GM21423 (cell line): ENCODE results near the gene LRCH4.

Experiments used
- ATAC-seq: cut with Tn5 transposase; IDR thresholded peaks from one replicate; pipeline ENCODE4 v1.9.1; 2021; ENCODE audit warnings: mild to moderate bottlenecking, moderate library complexity; ENCODE audit not compliant: unreplicated experiment

LRCH4 gene

DNA sequence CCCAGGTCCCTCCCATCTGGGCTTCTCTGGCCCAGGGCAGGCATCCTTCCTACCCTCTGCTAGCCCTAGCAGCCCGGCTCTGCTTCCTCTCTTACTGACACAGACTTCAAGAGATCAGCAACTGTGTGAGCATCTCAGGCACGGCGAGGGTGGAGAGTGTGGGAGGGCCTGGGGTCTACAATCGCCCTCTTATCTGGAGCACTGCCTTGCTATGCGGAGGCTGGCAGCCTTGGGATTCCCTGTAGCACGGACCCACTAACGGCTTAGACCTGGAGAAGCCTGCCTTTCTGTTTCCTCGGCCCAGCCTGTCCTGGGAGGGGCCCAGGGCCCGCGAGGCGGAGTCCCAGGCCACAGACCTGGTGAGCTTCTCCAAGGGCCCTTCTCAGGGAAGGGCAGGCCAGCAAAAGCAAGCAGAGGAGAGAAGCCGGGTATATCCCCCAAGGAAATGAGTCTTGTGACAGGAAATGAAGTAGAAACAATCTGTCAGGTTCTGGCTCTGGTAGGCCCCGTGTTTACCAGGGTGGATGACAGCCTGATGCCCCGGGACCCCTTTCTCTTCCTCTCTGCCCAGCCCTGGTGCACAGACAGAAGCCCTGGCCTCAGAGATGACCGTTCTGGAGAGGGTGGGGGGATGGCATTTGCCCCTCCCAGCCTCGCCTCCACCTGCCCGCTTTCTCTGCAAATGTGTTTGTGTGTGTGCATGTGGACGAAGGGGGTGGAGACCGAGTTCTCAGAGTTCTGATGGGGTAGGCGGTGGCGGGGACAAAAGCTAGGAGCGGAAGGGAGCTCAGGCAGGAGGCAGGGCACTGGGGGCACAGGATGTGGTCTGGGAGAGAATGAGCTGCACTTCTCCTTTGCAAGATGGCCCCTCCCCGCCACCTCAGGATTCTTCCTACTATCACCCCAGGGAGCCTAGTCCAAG, 2.5 kb downstream of the LRCH4 start:
- ATAC-seq = no peak

DNA sequence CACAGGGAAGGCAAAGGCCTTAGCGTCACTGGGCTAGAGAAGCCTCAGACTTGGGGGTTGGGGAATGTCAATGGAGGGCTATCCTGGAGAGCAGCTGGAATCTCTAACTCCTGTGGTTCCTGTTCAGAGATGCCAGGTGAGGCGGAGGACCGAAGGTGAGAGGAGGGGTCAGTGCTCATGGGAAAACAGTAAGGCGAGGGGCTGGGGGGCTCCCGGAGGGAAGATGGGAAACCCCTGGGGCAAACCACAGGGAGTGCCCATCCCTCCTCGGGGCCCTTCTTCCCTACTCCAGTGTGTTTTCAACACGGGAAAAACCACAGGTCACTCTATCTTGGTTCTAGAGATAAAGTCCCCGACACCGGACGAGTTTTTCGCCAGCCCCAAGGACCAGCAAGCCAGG, 3.3 kb downstream of the LRCH4 start:
- no peak for ATAC-seq

DNA sequence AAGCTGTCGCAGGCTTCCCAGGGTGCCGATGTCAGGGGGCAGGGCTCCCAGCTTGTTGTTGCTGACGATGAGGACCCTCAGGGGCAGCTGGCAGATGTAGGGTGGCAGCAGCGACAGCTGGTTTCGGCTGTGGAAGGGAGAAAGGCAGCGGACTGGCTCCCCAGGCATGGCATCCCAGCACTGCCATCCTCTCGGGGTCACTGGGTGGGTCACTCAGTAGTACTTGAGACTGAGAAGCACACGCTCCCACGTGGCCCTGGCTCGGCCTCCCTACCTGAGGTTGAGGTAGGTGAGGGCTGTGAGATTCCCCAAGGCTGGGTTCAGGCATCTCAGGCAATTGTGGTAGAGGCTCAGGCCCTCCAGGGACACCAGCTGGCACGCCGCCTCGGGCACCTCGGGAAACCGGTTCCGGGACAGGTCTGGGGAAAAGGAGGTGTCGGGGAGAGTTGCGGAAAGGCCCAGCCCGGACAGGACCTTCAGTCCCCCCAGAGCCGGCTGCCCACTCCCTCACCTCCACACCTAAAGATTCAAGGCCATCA, 3.8 kb downstream of the LRCH4 start:
- no peak for ATAC-seq

DNA sequence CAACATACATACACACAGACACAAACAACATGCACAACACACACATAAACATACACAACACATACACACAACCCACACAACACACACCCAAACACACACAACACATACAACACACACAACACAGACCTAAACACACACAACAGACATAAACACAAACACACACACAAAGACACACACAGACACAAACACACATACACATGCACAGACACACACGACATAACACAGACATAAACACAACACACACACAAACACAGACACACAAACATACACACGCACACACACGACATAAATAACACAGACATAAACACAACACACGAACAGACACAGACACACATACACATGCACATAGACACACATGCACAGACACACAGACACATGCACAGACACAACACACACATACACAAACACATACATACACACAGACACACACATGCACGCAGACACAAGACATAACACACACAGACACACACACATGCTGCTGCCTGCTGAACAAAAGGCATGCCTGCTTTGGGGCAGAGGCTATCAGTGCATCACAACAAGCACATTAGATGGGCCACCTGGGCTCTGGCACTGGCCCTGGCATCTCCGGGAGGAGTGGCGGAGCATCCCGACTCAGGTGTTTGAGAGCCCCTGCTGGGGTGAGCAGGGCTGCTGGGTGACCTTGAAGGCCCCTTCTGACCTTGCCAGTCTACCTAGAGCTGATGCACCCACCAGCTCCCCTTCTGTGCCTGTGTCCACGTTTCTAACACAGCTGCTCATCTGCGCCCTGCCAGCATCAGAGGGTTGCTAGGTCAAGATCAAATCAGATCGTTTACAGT, 5.3 kb downstream of the LRCH4 start:
- no peak for ATAC-seq

DNA sequence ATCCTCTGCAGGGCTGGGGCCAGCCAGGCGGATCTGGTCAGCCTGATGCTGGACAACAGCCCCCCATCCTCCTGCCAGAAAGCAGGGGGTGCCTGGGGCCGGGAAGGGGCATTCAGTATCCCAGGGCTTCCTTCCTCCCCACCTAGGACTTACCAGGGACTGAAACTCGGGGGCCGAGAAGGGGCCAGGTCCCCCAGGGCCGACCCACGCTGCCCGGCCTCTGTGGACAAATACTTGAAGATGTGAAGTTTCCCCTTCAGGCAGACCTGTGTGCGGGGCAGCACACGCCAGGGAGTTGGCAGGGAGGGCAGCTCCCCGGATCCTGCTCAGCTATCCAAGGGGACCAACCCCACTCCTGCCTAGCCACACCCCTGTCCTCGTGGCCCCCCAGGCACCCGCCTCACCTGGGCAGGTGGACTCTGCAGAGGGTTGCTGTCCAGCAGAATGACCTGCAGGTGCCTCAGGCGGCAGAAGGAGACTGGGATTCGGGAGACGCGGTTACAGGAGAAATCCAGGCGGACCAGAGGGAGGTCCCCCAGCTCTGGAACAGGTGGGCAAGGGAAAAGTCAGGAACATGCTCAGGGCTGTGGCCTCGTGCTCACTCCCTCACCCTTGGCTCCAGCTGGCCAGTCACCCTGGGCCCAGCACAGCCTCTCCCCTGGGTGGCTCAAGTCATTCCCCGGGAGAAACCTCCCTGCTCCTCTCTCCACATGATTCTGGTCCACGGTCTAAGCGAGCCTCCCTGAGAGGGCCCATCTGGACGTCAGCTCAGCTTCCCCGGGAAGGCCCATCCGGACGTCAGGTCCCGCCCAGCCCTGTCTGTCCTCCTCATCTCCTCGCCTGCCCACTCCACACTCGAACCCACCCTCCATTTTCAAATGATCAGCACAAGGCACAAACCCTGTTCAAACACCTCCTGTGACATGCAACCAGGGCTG, 7.4 kb downstream of the LRCH4 start:
- ATAC-seq = no peak

DNA sequence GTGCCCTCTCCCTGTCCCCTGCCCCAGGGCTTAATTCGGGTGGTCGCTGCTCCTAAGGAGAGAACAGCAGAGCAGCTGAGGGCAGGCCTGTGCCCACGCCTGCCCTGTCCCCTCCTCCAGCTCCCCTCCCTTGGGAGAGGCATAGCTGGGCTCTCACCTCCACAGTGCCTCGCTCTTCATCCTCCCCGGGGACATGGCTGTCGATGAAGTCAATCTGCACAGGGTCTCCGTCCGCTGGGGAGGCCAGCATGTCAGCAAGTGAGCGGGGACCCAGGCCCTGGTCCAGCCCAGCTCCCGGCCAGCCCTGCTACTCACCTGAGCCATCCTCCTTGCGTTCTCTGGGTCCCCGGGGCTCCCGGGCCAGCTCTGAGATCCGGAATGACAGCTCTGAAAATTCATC, 8.4 kb downstream of the LRCH4 start:
- ATAC-seq = no peak

DNA sequence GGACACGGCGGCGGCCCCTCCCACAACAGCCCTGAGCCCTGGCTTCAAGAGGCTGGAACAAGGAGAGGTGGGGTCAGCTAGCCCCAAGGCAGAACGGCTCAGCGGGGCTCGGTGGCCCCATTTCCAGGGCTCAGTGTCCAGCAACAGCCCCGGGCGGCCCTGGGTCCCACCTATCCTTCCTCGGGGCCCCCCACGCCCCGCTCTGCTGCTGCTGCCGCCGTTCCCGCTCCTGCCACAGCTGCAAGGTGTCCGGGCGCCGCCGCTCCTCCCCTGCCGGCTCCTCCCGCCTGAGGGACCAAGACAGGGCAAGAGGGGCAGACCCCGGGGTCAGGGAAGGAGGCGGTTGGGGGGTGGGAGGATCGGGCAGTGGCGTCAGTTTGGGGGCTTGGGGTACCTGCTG, 8.8 kb downstream of the LRCH4 start:
- ATAC-seq = no peak

DNA sequence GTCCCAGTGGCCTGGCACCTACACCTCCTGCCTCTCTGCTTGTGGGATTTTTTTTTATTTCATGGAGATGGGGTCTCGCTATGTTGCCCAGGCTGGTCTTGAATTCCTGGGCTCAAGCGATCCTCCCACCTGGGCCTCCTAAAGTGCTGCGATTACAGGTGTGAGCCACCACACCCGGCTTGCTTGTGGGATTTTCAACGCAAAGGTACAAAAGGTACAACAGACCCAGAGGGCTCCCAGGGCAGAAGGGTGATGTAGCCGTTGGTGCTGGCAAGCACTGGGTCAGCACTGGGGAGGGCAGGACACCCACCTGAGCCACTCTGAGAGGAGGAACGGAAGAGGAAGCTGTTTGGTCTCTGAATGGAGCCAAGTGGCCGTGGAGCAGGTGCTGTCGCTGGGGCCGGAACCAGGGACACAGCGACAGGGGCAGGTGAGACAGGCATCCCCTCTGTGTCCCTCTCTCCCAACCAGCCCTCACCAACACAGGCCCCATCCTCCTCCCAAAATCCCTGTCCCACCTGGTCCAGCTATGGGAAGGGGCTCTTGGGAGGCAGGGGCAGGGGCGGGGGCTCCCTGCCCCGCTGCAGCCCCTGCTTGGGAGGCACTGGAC, 9.4 kb downstream of the LRCH4 start:
- ATAC-seq = no peak

DNA sequence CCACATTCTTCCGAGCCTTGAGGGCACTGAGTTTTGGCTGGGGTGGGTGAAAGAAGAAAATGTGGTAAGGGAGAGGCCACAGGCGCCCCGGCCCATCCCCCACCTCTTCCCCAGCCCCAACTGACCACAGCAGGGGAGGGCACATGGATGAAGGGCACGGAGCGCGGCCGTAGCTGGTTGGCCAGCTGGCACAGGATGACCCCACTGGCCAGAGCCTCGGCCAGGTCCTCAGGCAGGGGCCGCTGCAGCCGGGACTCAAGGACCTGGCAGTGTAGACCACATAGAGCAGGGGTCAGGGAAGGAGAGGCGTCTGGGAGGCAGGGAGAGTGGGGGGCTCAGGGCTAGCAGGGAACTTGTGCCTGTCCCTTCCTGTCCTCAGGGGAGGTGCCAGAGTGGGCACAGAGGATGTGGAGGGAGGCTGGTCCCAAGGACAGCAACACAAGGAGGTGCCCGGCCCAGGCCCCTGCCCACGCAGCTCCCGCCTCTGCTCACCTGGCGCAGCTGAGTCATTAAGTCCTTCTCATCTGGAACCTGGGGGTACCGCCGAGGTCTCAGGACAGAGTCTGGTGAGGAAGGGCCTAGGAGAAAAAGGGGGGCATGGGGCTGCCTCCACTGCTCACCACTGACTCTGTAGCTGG, 10.1 kb downstream of the LRCH4 start:
- no peak for ATAC-seq

DNA sequence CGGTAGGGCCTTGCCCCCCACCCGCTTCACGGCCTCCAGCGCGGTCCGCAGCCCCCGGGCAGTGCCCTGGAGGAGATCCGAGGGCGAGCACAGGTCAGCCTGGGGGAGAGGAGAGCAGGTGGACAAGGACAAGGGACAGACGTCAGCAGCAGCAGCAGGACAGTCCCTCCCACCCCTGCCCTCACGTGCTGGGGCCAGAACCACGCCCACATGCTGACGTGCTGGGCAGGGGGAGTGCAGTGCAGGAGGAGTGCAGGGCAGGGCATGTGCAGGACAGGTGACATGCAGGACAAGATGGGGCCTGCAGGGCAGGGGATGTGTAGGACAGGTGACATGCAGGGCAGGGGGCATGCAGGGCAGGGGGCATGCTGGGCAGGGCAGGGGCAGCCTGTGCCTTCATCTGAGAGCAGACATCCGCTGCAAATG, 10.7 kb downstream of the LRCH4 start:
- ATAC-seq = no peak

DNA sequence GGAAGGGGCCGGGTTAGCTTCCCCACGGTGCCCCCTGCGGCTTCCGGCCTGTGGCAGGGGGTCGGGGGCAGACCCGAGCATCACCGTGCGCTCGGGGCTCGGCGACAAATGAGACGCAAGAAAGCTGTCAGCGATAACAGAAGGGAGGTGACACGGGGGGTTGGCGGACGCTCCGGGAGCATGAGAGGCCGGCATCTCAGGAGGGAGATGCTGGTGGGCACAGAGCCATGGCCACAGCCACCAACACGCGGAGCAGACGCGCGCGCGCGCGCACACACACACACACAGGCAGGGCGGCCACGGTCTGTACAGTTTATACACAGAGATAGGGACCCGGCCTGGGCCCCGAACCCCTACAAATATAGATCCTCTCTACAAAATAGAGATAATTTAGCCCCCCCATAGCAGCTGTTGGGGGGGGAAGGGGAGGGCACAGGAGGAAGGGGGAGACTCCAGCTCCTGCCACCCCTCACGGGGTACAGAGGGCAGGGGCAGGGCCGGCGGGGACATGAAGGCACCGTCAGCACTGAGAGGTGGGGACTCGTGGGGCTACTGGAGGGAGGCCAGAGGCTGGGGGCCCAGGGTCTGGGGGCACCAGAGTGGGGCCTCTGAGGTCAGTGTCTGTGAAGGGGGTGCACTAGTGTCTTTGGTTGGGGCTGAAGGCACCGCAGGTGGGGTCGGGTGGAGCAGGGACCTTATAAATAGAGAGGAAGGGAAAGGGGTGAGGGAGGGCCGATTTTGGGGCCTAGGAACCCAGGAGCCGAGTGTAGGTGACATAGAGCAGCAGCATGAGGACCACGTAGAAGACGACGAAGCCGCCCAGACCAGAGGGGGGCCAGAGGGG, 11.3 kb downstream of the LRCH4 start:
- no peak for ATAC-seq

DNA sequence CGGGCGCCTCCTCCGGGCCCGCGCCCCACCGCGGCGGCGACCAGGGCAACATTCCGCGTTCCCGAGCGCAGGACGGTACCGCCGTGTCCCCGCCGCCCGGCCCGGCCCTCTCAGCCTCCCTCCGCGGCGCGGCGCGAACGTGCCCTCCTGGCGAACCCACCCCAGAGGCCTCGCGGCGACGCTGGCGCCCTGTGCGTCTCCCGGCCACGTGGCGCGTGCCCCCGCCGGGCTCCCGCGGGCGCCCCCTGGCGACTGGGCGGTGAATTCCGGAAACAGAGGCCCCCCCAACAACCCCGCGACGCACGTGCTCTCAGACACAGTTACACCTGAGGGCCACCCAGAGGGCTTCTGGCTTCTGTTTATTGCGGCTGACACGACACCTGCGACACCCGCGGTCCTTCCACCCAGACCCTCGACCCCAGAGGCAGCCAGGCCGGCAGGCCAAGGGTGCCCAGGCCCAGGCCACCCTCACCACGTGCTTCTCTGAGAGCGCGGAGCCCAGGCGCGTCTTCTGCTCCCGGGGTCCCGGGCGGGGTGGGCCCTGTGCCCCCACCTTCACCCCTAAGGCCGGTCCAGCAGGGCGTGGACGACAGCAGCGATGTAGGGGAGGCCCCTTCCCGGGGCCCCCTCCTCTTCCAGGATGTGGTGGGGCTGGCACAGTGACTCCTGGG, 12.1 kb downstream of the LRCH4 start, which contains the start of gene SAP25:
Gene SAP25 (minus strand): TSS at position 210 of the 671 bp plus-strand sequence. CDS start 158 bp downstream, at position 52.
- no peak for ATAC-seq

DNA sequence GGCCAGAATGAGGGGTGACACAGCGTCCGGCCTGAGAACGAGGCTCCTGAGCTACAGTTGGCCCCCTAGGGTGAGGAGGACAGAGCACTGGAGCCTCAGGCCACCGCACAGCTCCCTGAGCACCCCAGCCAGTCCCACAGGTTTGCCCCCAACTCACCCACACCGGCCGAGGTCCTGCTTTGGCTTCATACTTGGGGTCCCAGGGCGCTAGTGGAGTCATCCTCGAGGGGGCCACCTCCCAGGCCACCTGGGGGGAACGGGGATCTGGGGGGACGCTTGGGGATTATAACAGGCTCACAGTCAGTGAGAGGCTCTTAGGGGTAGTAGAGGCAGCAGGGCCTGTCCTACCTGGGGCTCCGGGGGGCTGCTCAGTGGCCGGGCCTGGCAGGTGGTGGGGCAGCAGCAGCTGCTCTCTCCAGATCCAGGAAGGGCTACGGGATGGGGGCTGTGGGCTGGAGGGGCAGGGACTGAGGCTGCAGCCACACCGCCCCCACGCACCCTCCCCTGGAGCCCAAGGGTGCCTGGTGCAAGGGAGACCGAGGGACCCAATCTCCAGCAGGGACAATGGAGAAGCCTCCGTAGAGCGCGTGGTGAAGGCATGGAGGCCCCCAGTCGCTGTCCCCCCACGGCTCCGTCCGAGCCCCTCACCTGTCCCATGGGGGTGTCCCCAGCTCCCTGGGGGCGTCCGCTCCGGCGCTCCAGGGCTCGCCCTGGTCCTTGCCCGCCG, 12.8 kb downstream of the LRCH4 start:
- no peak for ATAC-seq

DNA sequence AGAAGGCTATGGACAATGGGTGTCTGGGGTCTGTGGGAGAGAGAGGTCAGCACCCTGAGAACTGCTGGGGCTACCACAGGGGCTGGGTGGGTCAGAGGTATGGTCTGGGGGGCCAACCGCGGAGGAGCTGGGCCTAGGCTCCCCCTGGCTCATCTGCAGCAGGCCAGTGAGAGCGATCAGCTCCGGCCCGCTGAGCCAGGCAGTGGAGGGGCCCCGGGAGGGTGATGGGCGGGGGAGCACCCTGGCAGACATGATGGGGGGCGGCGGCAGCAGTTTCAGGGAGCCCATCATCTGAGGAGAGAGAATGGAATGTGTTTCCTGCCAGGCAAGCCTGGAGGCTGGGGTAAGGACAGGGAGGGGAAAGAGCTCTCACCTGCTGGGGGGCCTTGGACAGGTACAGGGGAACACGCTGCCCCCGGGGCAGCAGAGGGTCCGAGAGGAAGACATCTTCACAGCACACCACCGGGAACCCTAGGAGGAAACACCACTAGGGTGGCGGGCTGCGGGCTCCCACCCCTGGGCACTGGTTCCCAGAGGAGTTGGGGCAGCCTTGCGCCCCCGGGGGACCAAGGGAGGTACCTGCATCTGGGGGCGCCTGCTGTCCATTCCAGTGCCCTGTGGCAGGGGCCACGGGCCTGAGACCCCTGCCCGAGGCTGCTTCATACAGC, 13.5 kb downstream of the LRCH4 start:
- ATAC-seq = no peak

DNA sequence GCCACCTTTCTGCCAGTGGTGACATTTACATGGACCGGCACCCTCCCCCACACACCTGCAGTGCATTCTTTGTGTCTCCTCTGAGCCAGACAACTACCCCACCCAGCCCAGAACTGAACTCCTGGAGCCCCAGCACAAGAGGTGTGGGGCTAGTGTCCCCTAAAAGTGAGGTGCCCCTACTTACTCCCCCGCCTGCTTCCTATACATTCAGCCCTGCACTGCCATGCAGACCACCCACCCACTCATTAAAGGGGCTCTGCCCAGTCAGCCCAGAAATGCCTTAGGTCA, 14.2 kb downstream of the LRCH4 start:
- ATAC-seq = no peak

DNA sequence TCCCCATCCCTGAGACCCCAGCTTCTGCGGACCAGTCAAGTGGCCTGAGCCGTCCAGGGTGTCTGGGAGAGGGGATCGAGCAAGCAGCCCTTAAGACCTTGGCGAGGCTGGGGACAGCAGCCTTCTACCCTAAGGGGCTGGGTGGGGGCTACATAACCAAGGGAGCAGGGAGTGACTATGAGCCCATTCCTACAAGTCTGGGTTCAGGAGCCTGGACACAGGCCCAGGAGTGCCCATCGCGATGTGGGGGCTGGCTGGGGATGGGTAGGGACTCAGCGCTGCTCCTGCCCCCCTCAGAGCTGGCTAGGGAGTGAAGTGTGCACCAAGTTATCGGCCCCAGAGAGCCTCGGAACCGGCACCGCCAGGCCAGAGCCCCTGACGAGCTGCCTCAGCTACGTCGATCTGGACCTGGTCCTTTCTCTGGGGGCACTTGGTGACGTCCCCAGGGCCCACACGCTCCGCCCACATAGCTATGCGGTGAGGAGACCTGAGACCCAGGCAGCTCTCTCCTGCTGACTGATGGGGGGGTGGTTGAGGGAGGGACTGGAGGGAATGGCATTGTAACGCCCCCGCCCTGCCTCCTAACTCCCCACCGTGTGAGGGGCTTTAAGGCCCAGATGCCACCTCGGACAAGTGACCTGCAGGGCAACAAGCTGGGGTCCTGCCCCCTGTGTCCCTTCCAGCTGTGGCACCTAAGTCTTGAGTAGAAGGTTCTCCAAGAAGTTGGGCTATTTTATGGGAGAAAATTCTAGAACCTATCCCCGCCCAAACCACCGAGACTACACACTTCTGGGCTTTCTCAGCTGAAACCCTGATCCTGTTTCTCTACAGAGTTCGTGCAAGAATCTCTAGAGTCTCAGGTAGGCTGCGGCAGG, 14.7 kb downstream of the LRCH4 start:
- no peak for ATAC-seq
